ENCODE data around the gene TLR2. TPM values are rescaled to one million over a fixed set of nuclear protein-coding genes. Genes with fewer than 3 reads are reported as not detected.

The TLR2 gene
- total RNA-seq, 1 experiment from 2014 or later = 1.1 TPM

GRCh38 chr4:153745651-153746050 is 61.6 kb downstream of the TLR2 start:
- intact Hi-C loops (cut with micrococcal nuclease; ENCODE audit: unreplicated experiment) = no loop called here
- no peaks in the 10 kb centered on the region for H3K4me1 ChIP-seq (ENCODE audit: insufficient read depth, low read length, poor library complexity, severe bottlenecking)
- no peak for DNase-seq (ENCODE audit: low spot score)
- H3K36me3 ChIP-seq (ENCODE audit: insufficient read depth, low read length, poor library complexity, severe bottlenecking) = no peaks in the 10 kb centered on the region
- ChIA-PET CTCF (no interaction called here), POLR2A (ENCODE audit: low non-redundant PET) (no interaction called here)
- no peak overlapping the region for H3K27ac ChIP-seq (ENCODE audit: low read depth, low read length, poor library complexity, severe bottlenecking)
- BruUV-seq (replicated peaks) = no TSS peak
- TF ChIP-seq EZH2 (IDR thresholded peaks at IDR 0.05; ENCODE audit: borderline replicate concordance, low read depth, low read length, poor library complexity, severe bottlenecking) (no peak), CTCF (conservative IDR thresholded peaks at IDR 0.05; ENCODE audit: low read depth, low read length) (no peak)
- peaks cover 5% of the 10 kb centered on the region for H3K9me3 ChIP-seq (ENCODE audit: low read depth, low read length, poor library complexity, severe bottlenecking)
- no peaks in the 10 kb centered on the region for H3K27me3 ChIP-seq (replicated peaks; ENCODE audit: insufficient read depth, low read depth, low read length, poor library complexity)
- no peak overlapping the region for H3K4me3 ChIP-seq (ENCODE audit: low read depth, low read length, poor library complexity, severe bottlenecking)

- ChIA-PET CTCF (interaction anchor here (0.5 kb wide), 1 partner anchor 9 kb away, joined by 4 read pairs; no protein-coding TSS in a partner anchor), POLR2A (ENCODE audit: low non-redundant PET) (no interaction called here)
- no TSS peak for BruUV-seq (replicated peaks)
Measured at GRCh38 chr4:153747406-153747955, 63.4 kb downstream of the TLR2 start.

GRCh38 chr4:153748378-153748777 is 64.3 kb downstream of the TLR2 start:
- POLR2A ChIA-PET (ENCODE audit: low non-redundant PET) = no interaction called here
- Histone ChIP-seq H3K27me3 (replicated peaks; ENCODE audit: insufficient read depth, low read depth, low read length, poor library complexity) (no peaks in the 10 kb centered on the region), H3K4me3 (ENCODE audit: low read depth, low read length, poor library complexity, severe bottlenecking) (no peak overlapping the region), H3K9me3 (ENCODE audit: low read depth, low read length, poor library complexity, severe bottlenecking) (no peaks in the 10 kb centered on the region), H3K36me3 (ENCODE audit: insufficient read depth, low read length, poor library complexity, severe bottlenecking) (no peaks in the 10 kb centered on the region), H3K27ac (ENCODE audit: low read depth, low read length, poor library complexity, severe bottlenecking) (no peak overlapping the region), H3K4me1 (ENCODE audit: insufficient read depth, low read length, poor library complexity, severe bottlenecking) (no peaks in the 10 kb centered on the region)
- TF ChIP-seq CTCF (conservative IDR thresholded peaks at IDR 0.05; ENCODE audit: low read depth, low read length) = no peak
- CTCF ChIA-PET = no interaction called here
- DNase-seq (ENCODE audit: low spot score) = no peak
- intact Hi-C loops (cut with micrococcal nuclease; ENCODE audit: unreplicated experiment) = no loop called here
- BruUV-seq (replicated peaks) = no TSS peak

More at GRCh38 chr4:153747406-153747955, 63.4 kb downstream of the TLR2 start:
- Histone ChIP-seq H3K9me3 (ENCODE audit: low read depth, low read length, poor library complexity, severe bottlenecking) (no peaks in the 10 kb centered on the region), H3K4me3 (ENCODE audit: low read depth, low read length, poor library complexity, severe bottlenecking) (no peak overlapping the region), H3K27ac (ENCODE audit: low read depth, low read length, poor library complexity, severe bottlenecking) (no peak overlapping the region), H3K27me3 (replicated peaks; ENCODE audit: insufficient read depth, low read depth, low read length, poor library complexity) (no peaks in the 10 kb centered on the region), H3K36me3 (ENCODE audit: insufficient read depth, low read length, poor library complexity, severe bottlenecking) (no peaks in the 10 kb centered on the region), H3K4me1 (ENCODE audit: insufficient read depth, low read length, poor library complexity, severe bottlenecking) (no peaks in the 10 kb centered on the region)
- intact Hi-C loops (cut with micrococcal nuclease; ENCODE audit: unreplicated experiment) = no loop called here
- no peak for TF ChIP-seq CTCF (conservative IDR thresholded peaks at IDR 0.05; ENCODE audit: low read depth, low read length)
- TF ChIP-seq EZH2 (IDR thresholded peaks at IDR 0.05; ENCODE audit: borderline replicate concordance, low read depth, low read length, poor library complexity, severe bottlenecking) = no peak
- no peak for DNase-seq (ENCODE audit: low spot score)
